WERI-Rb-1 (cell line): ENCODE data around the gene PCED1B.

Source experiments
- DNase-seq: peaks from one replicate; pipeline ENCODE4 v3.0.0-alpha.2; 2020
- H3K27ac ChIP-seq: fragments of 250-450 bp; sonication (Bioruptor Pico); 2 replicates; pipeline ENCODE4 v1.5.1; 2020; ENCODE audit warnings: mild to moderate bottlenecking, moderate library complexity
- H3K27me3 ChIP-seq: fragments of 250-450 bp; sonication (Bioruptor Pico); 2 replicates; pipeline ENCODE4 v1.5.1; 2021; ENCODE audit warnings: mild to moderate bottlenecking, low read depth, moderate library complexity; ENCODE audit not compliant: insufficient read depth, severe bottlenecking
- H3K36me3 ChIP-seq: fragments of 250-450 bp; sonication (Bioruptor Pico); 2 replicates; pipeline ENCODE4 v1.5.1; 2020; ENCODE audit warnings: mild to moderate bottlenecking, moderate library complexity
- H3K4me3 ChIP-seq: 2 replicates; pipeline ENCODE4 v1.5.1; 2011; ENCODE audit warnings: low read depth, mild to moderate bottlenecking, control low read depth, low read length
- H3K9me3 ChIP-seq: fragments of 250-450 bp; sonication (Bioruptor Pico); 2 replicates; pipeline ENCODE4 v1.5.1; 2021; ENCODE audit warnings: mild to moderate bottlenecking, moderate library complexity; ENCODE audit not compliant: severe bottlenecking
- CTCF ChIP-seq: IDR thresholded peaks from 2 replicates; pipeline ENCODE4 v1.5.1; 2011; ENCODE audit warnings: low read depth, mild to moderate bottlenecking, control low read depth, inconsistent platforms, low read length

The PCED1B gene

GRCh38 chr12:47223031-47223847 lies 143.8 kb downstream of the PCED1B start:
- TF ChIP-seq CTCF = no peak

DNA sequence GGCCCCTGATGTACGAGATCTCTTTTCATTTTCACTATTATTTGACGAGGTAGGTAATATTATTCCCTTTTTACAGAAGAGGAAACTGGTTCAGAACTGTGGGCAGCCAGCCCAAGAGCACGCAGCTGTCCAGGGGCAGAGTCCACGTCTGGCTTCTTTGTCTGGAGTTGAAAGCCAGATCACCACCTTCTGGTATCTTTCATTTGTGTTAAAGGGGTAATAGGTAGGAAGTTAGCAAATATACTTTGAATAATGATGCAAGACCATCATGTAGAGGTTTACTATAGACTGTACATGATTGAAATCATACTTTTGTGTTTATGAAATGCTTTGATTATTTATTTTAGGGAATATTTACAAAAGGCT lies 144.4 kb downstream of the PCED1B start:
- DNase-seq = no peak
- no peak for TF ChIP-seq CTCF
- Histone ChIP-seq H3K4me3 (no peak overlapping the region), H3K27ac (no peak overlapping the region), H3K9me3 (no peaks in the 10 kb centered on the region), H3K27me3 (peaks cover 11% of the 10 kb centered on the region), H3K36me3 (no peaks in the 10 kb centered on the region)

More at GRCh38 chr12:47223031-47223847, 143.8 kb downstream of the PCED1B start:
- Histone ChIP-seq H3K27ac (no peak overlapping the region), H3K27me3 (peaks cover 11% of the 10 kb centered on the region), H3K4me3 (no peak overlapping the region), H3K36me3 (no peaks in the 10 kb centered on the region), H3K9me3 (no peaks in the 10 kb centered on the region)
- DNase-seq = no peak

- Histone ChIP-seq H3K9me3 (no peaks in the 10 kb centered on the region), H3K27me3 (peaks cover 11% of the 10 kb centered on the region), H3K36me3 (no peaks in the 10 kb centered on the region), H3K27ac (no peak overlapping the region), H3K4me3 (no peak overlapping the region)
- TF ChIP-seq CTCF = no peak
- DNase-seq = no peak
Observed at GRCh38 chr12:47224563-47225133, 145.2 kb downstream of the PCED1B start.

DNA sequence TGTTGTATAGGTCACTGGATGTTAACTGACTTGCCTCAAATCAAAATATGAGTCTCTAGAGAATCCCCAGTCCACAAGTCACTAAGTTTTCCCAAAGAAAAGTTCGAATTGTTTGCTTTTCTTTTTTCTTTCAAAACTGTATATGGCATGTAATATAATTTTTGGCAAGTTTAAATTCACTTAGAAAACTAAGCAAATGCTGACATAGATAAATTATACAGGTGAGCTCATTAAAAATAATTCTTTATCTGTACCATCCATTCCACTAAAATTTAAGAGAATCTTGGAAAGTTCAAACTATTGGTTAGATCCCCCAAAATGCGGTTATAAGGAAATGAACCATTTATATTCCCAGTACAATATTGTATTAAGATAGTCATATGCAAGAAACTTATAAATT lies 145.9 kb downstream of the PCED1B start:
- TF ChIP-seq CTCF = no peak
- Histone ChIP-seq H3K36me3 (no peaks in the 10 kb centered on the region), H3K27ac (no peak overlapping the region), H3K4me3 (no peak overlapping the region), H3K9me3 (no peaks in the 10 kb centered on the region), H3K27me3 (peaks cover 11% of the 10 kb centered on the region)
- no peak for DNase-seq

GRCh38 chr12:47226199-47226598 lies 146.8 kb downstream of the PCED1B start:
- no peak overlapping the region for H3K27ac ChIP-seq
- no peak overlapping the region for H3K4me3 ChIP-seq

More at GRCh38 chr12:47226199-47226598, 146.8 kb downstream of the PCED1B start:
- DNase-seq = no peak
- H3K27me3 ChIP-seq = peaks cover 11% of the 10 kb centered on the region
- H3K36me3 ChIP-seq = no peaks in the 10 kb centered on the region
- no peaks in the 10 kb centered on the region for H3K9me3 ChIP-seq
- TF ChIP-seq CTCF = no peak
